HG03342 (cell line): ENCODE results near the gene SLCO1A2.
"Not testable (repeated sequence)": the region's sequence is repeated elsewhere in the genome, so short reads cannot be mapped to it uniquely, and the experiment has no call there.

Experiments
- ATAC-seq: cut with Tn5 transposase; IDR thresholded peaks from one replicate; pipeline ENCODE4 v1.9.1; 2021; ENCODE audit warnings: mild to moderate bottlenecking, moderate library complexity; ENCODE audit not compliant: unreplicated experiment

SLCO1A2 gene

GRCh38 chr12:21334771-21335325, at the start of gene SLCO1A2:
Gene SLCO1A2, minus strand, starts transcription at chr12:21334917. Its CDS starts 270 bp downstream, at chr12:21334647.
- ATAC-seq = no peak

DNA sequence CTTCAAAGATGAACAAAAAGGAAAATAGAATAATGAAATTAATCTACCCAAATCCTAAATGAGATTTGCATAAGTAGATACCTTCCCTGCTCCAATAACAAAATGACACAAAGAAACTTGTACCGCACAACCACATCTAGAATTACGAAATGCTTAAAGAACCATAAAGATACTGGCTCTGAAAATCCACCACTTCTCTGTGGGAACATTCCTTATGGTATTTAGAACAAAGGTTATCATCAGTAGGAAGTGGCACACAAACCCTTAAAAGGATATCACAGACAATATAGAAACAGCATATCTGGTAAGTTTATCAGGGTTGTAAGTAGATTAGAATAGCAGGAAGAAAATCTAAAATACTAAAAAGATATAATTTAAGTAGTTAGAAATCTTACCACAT, 49.5 kb upstream of the SLCO1A2 start:
- no peak for ATAC-seq

- not testable (repeated sequence) for ATAC-seq
These were observed 46.6 kb upstream of the SLCO1A2 start for GRCh38 chr12:21381320-21381719.

GRCh38 chr12:21379218-21379617, 44.5 kb upstream of the SLCO1A2 start:
- ATAC-seq = no peak

DNA sequence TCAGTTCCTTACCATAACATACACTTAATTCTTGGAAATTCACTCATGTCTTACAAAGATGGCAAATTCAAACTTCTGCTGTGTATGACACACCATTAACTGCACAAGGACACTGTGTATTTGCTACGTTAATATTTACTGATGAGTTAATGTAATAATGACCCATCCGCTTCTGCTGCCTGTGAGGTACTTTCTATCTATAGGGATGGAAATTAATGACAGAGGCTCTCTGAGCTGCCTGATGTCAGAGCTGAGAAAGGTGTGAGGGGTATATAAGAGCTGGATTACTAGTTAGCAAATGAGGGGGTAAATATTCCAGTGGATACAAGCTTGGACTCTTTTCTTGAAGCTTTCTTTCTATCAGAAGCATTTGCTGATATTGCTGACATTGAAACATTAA, 37.9 kb upstream of the SLCO1A2 start, which contains the start of gene IAPP:
IAPP (plus strand) TSS at position 301 of the 400 bp plus-strand sequence. CDS start 450 bp downstream, outside the sequence.
- ATAC-seq = no peak

- ATAC-seq = no peak
These were observed 36.2 kb upstream of the SLCO1A2 start for GRCh38 chr12:21370845-21371449.

- ATAC-seq = no peak
These were observed 34.6 kb upstream of the SLCO1A2 start for GRCh38 chr12:21369141-21369980.

- ATAC-seq = not testable (repeated sequence)
These were observed 25.9 kb upstream of the SLCO1A2 start for GRCh38 chr12:21360632-21361031.

DNA sequence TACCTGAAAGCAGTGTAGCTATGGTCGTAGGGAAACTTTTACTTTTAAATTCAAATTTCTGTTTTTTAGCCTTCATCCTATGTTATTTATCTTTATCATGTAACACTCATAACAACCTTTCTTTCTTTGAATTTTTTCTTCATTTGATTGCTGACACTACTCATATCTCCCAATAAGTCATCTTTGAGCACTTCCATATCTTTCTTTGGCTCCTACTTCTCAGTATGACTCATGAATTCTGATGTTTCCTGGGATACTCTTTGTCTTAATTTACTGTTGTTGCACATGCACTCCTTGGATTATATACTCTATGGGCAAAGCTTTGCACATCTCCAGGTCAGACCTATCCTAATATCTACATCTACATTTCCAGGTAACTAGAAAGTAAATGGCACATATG, 19.9 kb upstream of the SLCO1A2 start:
- ATAC-seq = no peak

GRCh38 chr12:21353948-21354347, 19.2 kb upstream of the SLCO1A2 start:
- no peak for ATAC-seq

- no peak for ATAC-seq
These were observed 18.8 kb upstream of the SLCO1A2 start for GRCh38 chr12:21353487-21353886.

DNA sequence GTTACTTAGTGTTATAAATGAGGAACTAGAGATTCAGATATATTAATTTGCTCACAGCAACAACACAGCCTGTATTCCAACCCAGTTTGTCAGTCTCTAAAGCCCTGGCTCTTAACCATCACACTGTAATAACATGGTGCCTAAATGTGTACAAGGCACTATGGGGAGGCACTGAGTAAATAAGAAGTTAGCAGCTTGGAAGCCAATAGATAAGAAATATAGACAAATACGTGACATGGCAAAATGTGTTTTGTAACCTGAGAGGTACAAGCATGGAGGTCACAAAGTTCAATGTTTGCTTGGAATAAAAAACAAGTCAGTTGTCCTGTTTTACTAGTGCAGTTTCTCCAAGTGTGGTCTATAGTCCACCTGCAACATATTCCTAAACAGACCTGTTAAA, 16.3 kb upstream of the SLCO1A2 start:
- ATAC-seq = no peak

DNA sequence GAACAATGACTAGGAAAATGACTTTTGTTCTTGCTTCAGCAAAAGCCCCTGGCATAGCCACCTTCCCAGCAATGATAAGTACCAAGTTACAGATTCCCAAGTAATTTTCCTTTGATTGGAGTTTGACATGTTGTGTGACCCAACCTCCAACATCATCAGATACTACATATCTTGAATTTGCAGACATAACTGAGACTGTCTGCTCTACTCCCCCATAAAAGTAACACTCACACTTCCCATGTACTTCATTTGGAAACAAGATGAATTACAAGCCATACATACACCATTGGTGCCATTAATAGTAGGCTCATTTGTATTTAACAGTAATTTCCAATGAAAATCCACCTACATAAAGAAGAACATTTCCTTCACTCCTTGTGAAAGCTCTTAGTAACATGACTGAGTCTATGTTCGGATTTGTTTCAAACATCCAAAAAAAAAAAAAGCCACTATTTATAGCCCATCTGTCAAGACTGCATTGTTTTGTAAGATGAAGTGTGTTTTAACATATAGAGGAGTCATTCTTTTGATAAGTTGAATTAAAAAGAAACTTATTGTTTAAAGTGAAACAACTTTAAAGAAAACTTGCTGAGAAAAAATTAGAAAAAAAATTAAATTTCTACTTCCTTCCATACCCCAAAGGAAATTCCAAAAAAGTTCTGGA, 12.0 kb upstream of the SLCO1A2 start:
- ATAC-seq = no peak

DNA sequence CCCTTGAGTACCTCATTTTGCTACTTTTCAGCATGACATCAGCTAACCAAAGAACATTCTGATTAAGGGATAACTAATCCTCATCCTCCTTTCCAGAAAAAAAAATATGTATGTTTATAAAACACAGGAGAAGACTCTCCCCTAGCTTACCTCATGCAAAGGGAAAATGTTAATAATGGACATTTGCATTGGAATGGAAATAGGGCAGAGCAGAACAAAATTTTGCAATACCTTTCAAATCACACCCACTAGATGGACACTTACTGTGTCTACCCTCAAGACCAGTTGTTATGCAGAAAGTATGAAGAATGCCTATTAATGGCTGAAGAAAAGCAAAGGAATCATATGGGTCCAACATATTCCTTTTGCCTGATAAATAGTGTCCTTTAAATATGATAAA, 8.9 kb upstream of the SLCO1A2 start:
- ATAC-seq = no peak

- ATAC-seq = no peak
These were observed 7.1 kb upstream of the SLCO1A2 start for GRCh38 chr12:21341769-21342168.

GRCh38 chr12:21340403-21340802, 5.7 kb upstream of the SLCO1A2 start:
- ATAC-seq = no peak

DNA sequence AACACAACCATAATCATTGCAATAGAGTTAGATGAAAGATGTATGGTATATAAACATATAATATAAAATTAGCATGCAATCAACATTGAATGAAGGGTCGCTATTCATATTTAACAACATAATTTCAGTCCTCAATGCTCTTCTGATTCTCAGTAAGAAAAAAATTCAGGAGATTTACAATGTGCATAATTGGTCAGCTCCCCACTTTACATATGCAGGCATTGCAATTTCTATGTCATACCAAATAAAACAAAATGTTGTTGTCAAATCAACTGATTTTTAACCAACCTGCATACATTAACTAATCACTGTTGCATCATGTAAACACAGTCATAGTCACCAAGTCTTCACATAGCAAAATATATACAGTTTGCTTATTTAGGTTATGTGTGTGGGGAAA, 5.2 kb upstream of the SLCO1A2 start:
- no peak for ATAC-seq

DNA sequence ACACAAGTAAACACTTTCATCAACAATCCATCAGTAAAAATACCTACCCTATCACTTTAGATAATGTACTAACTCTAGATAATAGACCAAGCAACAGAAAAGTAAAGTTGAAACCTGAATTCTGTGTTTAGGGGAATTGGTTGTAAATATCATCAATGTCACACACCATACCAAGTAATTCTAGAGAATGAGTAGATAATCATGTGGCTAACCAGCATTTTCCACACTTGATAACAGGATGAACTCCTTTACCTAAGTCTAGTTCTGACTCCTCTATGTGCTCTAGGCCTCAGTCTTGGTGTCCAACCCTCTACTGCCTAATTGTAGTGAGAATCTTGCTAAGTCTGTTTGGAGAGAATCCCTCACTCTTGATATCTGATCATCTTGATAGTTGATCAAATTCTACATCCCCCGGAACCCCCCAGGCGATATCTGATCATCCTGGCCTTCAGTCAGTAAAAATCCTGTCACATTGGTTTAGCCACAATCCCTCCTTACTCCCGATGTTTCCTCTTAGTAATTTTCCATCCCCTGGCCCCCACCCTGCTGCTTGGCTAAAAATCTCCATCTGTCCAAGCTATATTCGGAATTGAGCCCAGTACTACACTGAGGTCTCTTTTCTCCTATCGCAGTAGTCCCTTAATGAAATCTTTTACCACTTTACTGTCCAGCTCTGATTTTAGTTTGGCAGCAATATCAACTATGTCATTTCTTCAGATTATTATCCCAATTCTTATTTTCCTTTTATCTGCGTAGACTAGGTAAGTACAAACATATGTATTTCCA, 3.4 kb upstream of the SLCO1A2 start:
- ATAC-seq = no peak

- ATAC-seq = no peak
These were observed 2.7 kb upstream of the SLCO1A2 start for GRCh38 chr12:21337453-21337852.

DNA sequence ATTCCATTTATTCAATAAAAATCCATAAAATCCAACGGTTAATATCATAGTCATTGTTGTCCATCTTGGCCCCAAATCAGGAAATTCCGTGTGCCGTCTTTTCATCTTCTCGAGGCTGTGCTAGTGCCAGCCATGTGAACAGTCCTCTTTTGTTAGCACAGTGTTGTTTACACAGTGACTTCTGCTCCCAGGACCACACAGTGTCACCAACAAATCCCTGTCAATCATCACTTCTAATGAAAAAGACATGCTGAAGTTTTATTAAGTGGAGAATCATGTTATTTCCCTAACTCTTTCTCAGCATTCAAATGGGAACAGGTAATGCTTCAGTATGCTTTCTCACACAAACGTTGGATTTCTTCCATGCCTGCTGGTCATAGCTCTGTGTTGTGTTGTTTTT, 1.9 kb upstream of the SLCO1A2 start:
- no peak for ATAC-seq
